HG03521 (cell line): Measurements from ENCODE around the gene VPS37D.
"Not testable (repeated sequence)": the region's sequence is repeated elsewhere in the genome, so short reads cannot be mapped to it uniquely, and the experiment has no call there.

Experiments used
- ATAC-seq: cut with Tn5 transposase; IDR thresholded peaks from one replicate; pipeline ENCODE4 v1.9.1; 2021; ENCODE audit warnings: mild to moderate bottlenecking, moderate library complexity; ENCODE audit not compliant: unreplicated experiment

The VPS37D gene, protein sequence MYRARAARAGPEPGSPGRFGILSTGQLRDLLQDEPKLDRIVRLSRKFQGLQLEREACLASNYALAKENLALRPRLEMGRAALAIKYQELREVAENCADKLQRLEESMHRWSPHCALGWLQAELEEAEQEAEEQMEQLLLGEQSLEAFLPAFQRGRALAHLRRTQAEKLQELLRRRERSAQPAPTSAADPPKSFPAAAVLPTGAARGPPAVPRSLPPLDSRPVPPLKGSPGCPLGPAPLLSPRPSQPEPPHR

DNA sequence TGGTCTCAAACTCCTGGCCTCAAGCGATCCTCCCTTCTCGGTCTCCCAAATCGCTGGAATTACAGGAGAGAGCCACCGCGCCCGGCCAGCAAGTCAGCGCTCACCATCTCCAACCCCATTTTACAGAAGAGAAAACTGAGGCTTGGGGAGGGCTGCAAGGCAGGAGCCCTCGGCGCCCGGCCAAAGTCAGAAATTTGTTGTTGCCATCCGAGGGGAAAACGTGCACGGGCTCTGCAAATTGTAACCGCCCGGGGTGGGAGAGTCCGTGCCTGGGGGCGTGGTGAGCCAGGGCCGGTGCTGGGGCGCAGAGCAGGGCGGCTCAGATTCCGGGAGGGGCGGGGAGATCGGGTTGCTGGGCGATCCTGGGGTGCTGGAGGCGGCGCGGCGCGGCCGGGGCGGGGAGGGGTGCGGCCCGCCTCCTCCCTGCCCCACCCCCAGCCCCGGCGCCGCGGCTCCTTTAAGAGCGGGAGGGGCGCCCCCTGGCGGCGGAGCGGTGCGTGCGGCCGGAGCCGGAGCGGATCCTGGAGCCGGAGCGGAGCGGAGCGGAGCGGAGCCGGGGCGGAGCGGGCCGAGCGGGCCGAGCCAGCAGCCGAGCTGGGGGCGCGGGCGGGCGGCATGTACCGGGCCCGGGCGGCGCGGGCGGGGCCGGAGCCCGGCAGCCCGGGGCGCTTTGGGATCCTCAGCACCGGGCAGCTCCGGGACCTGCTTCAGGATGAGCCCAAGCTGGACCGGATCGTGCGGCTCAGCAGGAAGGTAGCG is at the start of gene VPS37D:
Gene VPS37D (plus strand): TSS at position 488 of the 759 bp plus-strand sequence. CDS start 128 bp downstream, at position 616.
- ATAC-seq = peak; percentile 94

DNA sequence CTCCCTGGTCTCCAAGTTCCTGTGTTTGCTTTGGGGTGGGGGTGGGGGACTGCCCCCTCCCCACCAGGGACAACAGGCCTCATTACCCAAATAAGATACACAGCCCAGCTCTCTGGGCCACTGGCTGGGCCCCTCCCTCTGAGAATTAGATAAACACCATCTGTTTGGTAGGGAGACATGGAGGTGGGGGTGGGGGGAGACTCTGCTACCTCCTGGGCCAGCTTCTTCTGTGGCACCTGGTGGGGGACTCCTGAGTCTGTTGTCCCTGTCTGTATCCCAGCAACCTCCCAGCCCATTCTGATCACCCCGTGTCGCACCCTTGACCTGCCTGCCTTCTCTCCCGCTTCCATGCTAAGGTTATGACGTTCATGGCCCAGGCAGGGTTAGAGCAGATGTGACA is 49.1 kb upstream of the VPS37D start:
- no peak for ATAC-seq

DNA sequence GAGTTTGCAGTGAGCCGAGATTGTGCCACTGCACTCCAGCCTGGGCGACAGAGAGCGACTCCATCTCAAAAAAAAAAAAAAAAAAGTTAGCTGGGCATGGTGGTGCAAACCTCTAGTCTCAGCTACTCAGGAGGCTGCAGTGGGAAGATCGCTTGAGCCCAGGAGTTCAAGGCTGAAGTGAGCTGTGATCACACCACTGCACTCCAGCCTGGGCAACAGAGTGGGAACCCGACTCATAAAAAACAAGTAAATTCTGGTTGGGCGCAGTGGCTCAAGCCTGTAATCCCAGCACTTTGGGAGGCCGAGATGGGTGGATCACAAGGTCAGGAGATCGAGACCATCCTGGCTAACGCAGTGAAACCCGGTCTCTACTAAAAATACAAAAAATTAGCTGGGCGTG is 48.2 kb upstream of the VPS37D start:
- ATAC-seq = not testable (repeated sequence)

DNA sequence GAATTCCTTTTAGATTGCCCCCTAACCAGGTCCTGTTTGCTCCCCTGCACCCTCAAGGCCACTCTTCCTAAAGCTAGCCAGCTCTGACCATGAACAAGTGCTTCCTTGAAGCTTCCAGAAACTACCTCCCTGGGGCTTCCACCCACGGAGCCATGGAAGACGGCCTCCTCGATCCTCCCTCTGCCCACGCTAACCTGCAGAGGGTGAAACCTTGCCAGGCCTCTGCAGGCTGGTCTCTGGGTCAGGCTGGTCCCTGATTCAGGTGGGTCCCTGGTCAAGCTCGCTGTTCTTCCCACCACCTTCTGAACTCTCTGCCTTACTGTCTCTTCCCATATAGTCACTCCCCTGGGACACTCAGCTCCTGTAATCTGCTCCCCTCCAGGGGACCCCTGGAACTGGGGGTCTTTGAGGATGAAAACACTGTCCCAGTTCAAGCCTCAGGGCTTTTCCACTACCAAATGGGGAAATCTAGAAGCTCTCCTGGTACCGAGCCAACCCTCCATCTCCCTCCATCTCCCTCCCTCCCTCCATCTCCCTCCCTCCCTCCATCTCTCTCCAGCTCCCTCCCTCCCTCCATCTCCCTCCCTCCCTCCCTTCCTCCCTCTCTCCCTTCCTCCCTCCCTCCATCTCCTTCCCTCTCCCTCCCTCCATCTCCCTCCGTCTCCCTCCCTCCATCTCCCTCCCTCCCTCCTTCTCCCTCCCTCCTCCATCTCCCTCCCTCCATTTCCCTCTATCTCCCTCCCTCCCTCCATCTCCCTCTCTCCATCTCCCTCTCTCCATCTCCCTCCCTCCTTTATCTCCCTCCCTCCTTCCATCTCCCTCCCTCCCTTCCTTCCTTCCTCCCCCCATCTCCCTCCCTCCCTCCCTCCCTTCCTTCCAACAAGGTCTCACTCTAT is 46.2 kb upstream of the VPS37D start:
- ATAC-seq = no peak

DNA sequence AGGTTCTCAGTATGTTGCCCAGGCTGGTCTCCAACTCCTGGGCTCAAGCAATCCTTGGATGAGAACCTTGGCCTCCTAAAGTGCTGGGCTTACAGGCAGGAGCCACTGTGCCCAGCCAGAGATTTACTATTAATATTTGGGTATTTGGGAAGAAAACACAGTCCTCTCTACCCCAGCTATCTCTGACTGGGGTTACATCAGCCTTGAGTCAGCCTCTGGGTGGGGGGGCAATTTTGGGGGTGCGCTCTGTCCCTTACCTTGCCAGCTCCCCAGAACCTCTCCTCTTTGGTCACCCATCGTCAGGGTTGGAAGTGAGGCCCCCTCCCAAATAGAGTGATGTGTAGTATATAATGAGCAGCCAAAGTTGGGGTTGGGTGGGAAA is 45.1 kb upstream of the VPS37D start:
- ATAC-seq = no peak

DNA sequence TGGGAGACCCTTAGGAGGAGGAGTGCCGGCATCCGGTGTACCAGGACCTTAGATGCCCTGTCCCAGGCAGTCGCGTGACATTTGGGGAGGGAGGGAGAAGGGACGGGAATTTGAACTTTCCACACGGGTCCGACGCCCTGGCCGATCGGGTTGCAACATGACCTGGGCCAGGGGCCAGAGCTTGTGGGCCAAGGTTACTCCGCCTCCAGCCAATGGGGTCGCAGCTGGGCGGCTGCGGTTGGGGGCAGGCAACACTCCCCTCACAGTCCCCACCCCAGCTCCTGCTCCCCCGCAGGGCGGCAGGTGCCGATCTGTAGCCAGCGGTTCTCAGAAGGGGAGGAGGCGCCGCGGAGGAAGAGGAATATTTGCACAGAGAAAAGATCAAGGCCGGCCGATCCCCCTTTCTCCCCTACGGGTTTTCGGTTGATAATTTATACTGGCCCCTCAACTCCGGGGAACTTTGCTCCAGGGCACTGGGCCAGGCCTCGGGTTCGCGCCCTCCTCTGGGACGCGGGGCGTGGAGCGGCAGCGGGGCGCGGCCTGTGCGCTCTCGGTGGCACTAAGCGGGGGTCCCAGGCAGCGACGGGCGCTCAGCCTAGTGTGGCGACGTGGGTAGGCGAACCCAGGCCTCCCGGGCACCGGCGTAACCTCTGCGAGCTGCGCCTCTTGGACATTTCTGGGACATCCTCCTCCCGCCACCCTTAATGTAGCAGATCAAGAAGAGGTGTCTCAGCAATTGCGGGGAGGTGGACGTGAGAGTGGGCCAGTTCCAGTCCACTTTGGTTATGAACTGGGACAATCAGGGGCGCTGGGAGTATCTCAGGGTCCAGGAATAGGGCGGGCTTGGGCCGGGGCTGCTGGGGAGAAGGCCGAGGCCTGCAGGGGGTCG is 44.5 kb upstream of the VPS37D start:
- ATAC-seq = no peak

DNA sequence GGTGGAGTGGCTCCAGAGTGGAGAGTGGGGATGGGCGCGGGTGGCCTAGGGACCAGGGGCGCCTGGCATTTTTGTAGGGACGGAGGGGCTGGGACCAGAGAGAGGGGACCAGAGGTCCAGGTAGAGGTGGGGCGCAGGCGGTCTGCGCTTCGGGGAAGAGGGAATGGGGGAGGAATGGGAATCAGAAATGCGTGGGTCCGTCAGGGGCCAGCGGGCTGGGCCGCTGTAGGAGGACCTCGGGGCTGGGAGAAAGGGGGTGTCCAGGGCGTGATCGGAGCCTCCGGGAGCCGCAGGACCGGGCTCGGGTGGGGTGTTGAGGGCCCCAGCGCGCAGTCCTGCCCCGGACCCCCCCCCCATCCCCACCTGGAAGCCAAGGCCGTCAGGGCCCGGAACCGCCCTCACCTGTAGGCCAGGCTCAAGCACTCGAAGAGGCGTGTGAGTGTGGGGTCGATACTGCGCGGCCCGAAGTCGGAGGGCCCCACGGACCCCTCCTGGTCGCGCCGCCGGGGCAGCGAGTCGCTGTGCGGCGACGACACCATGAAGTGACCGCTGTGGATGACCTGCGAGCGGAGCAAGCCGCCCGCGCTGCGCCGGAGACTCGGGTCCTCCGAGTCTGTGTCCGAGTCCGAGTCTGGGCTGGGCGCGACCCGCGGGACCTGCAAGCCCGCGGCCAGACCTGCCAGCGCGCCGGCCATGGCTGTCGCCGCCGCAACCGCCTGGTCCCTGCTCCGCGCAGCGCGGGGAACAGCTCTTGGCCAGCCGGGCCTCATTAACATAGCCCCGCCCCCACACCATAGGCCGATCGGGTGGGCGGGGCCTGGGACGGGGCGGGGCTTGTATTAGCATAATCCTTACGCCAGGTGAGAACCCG is 43.6 kb upstream of the VPS37D start, which contains the start of gene MLXIPL:
Gene MLXIPL (minus strand): TSS at position 725 of the 871 bp plus-strand sequence. CDS start 30 bp downstream, at position 695.
- ATAC-seq = no peak

DNA sequence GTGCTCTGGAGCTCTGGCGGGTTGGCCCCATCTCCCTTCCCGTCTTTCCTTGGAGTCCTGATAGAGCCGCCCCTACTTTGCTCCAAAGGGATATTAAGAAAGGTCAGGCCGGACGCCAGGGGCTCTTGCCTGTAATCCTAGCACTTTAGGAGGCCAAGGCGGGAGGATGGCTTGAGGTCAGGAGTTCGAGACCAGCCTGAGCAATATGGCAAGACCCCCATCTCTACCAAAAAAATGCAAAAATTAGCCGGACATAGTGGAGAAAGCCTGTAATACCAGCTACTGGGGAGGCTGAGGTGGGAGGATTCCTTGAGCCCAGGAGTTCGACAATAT is 43.0 kb upstream of the VPS37D start:
- ATAC-seq = no peak

DNA sequence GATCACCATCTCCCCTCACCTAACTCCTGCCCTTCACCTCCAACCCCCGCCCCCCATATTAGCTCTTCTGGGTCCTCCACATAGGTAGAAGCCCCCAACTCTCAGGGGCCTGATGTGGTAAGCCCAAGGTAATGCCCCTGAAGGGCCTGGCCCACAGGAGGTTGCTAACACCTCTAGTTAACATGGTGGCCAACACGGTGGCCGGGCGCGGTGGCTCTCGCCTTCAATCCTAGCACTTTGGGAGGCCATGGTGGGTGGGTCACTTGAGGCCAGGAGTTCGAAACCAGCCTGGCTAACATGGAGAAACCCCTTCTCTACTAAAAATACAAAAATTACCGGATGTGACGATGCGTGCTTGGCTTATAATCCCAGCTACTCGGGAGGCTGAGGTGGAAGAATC is 42.4 kb upstream of the VPS37D start:
- ATAC-seq = no peak

DNA sequence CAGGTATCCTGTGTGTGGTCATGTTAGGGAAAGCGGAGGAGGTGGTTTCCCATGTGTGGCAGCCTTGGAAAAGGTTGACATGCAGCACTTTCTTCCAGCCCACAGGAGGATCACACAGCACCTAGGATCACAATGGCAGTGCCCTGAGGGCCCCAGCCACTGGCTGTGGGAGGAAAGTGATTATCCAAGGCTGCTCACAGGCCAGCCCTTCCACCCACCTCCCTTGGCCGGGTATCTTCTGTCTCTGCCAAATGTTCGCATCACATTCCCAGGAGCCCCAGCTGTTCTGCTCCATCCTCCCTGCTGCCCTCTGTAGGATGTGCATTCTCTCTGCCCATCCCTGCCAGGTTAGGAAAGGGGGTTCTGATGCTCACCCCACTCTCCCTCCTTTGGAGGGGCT is 40.8 kb upstream of the VPS37D start:
- ATAC-seq = no peak

DNA sequence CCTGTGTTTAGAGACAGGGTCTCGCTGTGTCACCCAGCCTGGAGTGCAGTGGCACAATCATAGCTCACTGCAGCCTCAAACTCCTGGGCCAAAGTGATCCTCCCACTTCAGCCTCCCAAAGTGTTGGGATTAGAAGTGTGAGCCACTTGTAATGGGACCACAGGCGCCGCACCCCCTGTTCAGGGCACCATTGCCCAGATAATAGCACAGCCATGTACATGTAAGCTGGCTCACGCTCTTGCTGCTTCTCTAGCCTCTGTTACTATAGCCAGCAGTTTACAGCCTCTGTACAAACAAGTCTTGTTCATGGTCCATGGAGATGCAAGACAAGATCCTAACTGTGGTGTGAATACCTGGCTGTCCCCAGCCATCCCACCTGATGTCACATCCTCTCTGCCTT is 39.1 kb upstream of the VPS37D start:
- no peak for ATAC-seq

DNA sequence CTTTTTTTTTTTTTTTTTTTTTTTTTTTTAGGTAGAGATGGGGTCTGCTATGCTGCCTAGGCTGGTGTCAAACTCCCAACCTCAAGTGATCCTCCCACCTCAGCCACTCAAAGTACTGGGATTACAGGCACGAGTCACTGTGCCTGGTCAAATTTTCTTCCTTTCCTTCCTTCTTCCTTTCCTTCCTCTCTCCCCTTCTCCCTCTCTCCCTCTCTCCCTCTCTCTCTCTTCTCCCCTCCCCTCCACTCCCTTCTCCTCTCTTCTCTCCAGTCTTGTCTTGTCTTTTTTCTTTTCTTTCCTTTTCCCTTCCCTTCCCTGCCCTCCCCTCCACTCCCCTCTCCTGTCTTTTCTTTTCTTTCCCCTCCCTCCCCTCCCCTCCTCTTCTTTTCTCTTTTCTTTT is 36.1 kb upstream of the VPS37D start:
- ATAC-seq = no peak

DNA sequence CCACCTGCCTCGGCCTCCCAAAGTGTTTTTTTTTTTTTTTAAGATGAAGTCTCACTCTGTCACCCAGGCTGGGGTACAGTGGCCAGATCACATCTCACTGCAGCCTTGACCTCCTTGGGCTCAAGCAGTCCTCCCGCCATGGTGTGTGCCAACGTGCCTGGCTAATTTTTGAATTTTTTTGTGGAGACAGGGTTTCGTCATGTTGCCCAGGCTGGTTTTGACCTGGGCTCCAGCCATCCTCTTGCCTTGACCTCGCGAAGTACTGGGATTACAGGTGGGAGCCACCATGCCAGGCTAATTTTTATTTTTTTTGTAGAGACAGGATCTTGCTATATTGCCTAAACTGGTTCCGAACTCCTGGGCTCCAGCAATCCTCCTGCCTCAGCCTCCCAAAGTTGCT is 34.3 kb upstream of the VPS37D start:
- no peak for ATAC-seq

DNA sequence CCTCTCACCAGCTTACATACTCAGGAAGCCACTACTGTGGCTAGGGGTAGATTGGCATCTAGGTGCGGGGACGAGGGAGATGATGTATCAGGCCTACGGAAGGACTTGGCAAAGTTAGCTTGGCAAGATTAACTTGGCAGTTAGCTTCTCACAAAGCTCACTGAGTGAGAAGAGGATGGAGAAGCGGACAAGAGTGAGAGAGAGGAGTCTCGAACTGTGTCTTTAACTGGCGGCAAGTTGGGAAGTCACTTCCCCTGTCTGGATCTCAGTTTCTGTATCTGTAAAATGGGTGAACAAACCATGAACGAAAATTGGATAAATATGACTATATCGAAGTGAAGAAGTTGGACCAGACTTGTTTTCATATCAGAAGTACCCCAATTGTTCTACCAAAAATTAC is 33.8 kb upstream of the VPS37D start:
- no peak for ATAC-seq

DNA sequence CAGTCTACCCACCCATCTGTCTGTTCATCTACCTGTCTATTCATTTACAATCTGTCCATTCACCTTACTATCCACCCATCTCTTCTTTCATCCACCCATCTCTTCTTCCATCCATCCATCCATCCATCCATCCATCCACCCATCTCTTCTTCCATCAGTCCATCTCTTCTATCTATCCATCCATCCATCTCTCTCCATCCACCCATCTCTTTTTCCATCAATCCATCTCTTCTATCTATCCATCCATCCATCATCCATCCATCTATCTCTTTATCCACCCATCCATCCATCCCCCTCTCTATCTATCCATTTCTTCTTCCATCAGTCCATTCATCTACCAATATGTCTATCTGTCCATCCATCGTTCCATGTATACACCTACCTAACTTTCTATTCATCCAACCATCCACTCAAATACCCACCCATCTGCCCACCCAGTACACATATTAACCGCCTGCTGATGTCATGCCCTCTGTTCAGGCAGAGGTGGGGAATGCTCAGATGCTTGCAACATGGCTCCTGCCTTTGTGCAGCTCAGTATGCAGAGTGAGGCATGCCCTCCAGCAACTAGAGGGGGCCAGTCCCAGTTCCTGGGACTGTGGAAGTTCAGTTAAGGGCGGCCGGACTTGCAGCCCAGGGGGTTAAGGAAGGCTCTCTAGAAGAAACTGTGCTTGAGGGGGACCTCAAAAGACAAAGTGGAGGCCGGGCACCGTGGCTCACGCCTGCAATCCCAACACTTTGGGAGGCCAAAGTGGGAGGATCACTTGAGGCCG is 32.0 kb upstream of the VPS37D start:
- ATAC-seq = no peak

DNA sequence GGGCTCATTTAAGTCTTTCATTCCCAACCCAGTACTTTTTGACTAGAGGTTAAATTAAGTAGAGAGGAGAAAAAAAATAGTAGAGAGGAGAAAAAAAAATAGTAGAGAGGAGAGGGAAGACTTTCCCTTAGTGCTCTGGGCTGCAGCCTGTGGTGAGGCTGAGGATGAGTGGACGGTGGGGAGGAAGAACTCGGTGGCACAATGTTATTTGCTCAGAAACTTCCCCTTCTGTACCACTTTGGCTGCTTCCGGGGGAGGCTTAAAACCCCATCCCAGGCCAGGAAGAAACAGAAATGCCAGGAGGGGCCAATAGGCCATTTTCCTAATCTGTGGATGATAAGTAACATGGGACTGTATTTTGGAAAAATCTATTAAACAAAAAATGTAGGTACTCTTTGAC is 28.7 kb upstream of the VPS37D start:
- no peak for ATAC-seq

DNA sequence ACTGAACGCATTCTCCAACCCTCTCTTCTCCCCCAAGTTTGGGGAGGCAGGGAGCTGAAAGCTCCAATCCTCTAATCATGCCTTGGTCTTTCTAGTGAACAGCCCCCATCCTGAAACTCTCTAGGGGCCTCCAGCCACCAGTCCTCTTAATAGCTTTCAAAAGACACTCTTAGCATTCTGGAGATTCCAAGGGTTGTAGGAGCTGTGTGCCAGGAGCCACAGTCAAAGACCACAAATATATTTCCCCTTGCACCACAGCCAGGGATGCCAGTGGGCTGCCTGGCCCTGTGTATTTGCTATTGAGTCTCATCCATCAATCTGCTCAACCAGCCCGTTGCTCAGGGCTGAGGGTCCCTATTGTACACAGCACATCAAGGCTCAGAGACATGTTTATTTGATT is 24.8 kb upstream of the VPS37D start:
- no peak for ATAC-seq

DNA sequence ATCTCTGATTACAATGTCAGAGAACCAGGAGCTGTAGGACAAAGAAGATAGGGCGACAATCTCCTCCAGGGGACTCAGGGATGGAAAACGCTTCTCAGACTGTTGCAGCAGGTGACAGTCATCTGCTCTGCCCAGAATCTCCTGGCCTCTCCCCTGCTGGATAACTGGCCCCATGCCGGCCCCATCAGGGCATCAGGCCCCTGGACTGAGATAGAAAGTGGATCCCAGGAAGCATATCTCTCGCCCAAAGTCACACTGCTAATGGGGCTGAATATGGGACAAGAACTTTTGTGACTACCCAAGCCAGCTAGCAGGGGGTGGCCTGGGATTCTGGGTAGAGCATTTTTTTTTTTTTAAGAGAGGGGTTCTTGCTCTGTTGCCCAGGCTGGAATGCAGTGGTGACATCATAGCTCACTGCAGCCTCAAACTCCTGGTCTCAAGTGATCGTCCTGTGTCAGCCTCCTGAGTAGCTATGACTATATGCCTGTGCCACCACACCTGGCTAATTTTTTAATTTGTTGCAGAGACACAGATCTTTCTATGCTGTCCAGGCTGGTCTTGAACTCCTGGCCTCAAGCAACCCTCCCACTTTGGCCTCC is 22.8 kb upstream of the VPS37D start:
- ATAC-seq = no peak
